Esophagus muscularis mucosa (tissue), 4 donors: Measurements from ENCODE around the gene SLC4A1.

ENCODE experiments used
- EP300 ChIP-seq: sonication (generic); formaldehyde crosslinking; IDR thresholded peaks from one replicate; pipeline ENCODE4 v1.6.1; 2017; ENCODE audit warnings: antibody characterized with exemption
- POLR2A ChIP-seq: fragments of 450-650 bp; IDR thresholded peaks from one replicate; pipeline ENCODE4 v1.6.1; 2017; ENCODE audit warnings: antibody characterized with exemption, moderate library complexity, mild to moderate bottlenecking, low read depth
- POLR2AphosphoS5 ChIP-seq, 2 donors: sonication (generic); formaldehyde crosslinking; IDR thresholded peaks; one replicate each; pipeline ENCODE4 v1.6.1; 2017; ENCODE audit warnings: antibody characterized with exemption in 2 of 2
- TF ChIP-seq, protein P1 (sequence below), 3 experiments: fragments of 200-600 bp in 2 of 3; fragments of 450-650 bp in 1 of 3; sonication (generic) in 2 of 3; IDR thresholded peaks; one replicate each; pipeline ENCODE4 v1.5.1; 2017 to 2019; ENCODE audit warnings: antibody characterized with exemption in 3 of 3, mild to moderate bottlenecking in 2 of 3, moderate library complexity in 1 of 3

DNA sequence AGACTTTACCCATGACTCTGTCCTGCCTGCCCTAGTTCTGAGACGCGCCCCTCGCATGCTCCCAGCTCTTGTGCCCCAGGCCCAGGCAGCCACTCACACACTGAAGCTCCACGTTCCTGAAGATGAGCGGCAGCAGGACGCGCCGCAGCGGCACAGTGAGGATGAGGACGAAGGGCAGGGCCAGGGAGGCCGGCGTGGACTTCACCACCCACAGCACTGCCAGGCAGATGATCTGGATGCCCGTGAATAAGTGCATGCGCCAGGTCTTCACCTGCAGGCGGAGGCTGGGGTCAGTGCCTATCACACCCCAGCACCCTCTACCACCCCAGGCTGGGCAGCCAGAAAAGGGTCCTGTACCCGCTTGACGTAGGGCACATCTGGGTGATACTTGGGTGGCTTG, 16.9 kb downstream of the SLC4A1 start:
- TF ChIP-seq POLR2A: no peak
- TF ChIP-seq EP300: no peak
- TF ChIP-seq, protein P1, sequence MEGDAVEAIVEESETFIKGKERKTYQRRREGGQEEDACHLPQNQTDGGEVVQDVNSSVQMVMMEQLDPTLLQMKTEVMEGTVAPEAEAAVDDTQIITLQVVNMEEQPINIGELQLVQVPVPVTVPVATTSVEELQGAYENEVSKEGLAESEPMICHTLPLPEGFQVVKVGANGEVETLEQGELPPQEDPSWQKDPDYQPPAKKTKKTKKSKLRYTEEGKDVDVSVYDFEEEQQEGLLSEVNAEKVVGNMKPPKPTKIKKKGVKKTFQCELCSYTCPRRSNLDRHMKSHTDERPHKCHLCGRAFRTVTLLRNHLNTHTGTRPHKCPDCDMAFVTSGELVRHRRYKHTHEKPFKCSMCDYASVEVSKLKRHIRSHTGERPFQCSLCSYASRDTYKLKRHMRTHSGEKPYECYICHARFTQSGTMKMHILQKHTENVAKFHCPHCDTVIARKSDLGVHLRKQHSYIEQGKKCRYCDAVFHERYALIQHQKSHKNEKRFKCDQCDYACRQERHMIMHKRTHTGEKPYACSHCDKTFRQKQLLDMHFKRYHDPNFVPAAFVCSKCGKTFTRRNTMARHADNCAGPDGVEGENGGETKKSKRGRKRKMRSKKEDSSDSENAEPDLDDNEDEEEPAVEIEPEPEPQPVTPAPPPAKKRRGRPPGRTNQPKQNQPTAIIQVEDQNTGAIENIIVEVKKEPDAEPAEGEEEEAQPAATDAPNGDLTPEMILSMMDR (IDR thresholded peaks at IDR 0.05): no peak
- no peak for TF ChIP-seq POLR2AphosphoS5 (IDR thresholded peaks at IDR 0.05)
